Measurements from ENCODE around the gene ADH5. TPM values are rescaled to one million over a fixed set of nuclear protein-coding genes. Genes with fewer than 3 reads are reported as not detected.
A peak's percentile ranks its signal among the peaks of the same experiment; 100 is the strongest.

The ADH5 gene
- total RNA-seq, 1 experiment from 2014 or later = 110 TPM

GRCh38 chr4:99079625-99080295 lies 8.8 kb downstream of the ADH5 start:
- Mint-ChIP-seq H3K27ac (ENCODE audit: low read depth, unreplicated experiment) (peak overlapping the region; percentile 73), H3K27me3 (ENCODE audit: insufficient read depth, unreplicated experiment) (no peaks in the 10 kb centered on the region), H3K4me3 (ENCODE audit: unreplicated experiment) (no peak overlapping the region), H3K36me3 (ENCODE audit: insufficient read depth, unreplicated experiment) (peaks cover 98% of the 10 kb centered on the region), H3K4me1 (ENCODE audit: insufficient read depth, unreplicated experiment) (no peaks in the 10 kb centered on the region), H3K9me3 (ENCODE audit: unreplicated experiment) (no peaks in the 10 kb centered on the region)
- POLR2A ChIA-PET = interaction anchor here (0.6 to 2.3 kb wide), 4 partner anchors 9 to 379 kb away, joined by 3 to 21 read pairs (median 6); partner anchors contain the start of gene ADH5
- no TSS peak for BruUV-seq (replicated peaks)
- TF ChIP-seq CTCF (IDR thresholded peaks at IDR 0.05; ENCODE audit: unreplicated experiment) = no peak
- intact Hi-C loops (cut with micrococcal nuclease) = no loop called here
- CTCF ChIA-PET = interaction anchor here (1.0 to 1.5 kb wide), 2 partner anchors 85 to 384 kb away, joined by 3 read pairs; partner anchors contain the start of gene METAP1
- no peak for DNase-seq (ENCODE audit: unreplicated experiment)

- intact Hi-C loops (cut with micrococcal nuclease) = no loop called here
- no peak for TF ChIP-seq CTCF (IDR thresholded peaks at IDR 0.05; ENCODE audit: unreplicated experiment)
- H3K4me1 Mint-ChIP-seq (ENCODE audit: insufficient read depth, unreplicated experiment) = no peaks in the 10 kb centered on the region
- no TSS peak for BruUV-seq (replicated peaks)
- no peak overlapping the region for H3K4me3 Mint-ChIP-seq (ENCODE audit: unreplicated experiment)
- no peaks in the 10 kb centered on the region for H3K27me3 Mint-ChIP-seq (ENCODE audit: insufficient read depth, unreplicated experiment)
- no peak for DNase-seq (ENCODE audit: unreplicated experiment)
- POLR2A ChIA-PET = interaction anchor here (0.6 to 2.3 kb wide), 4 partner anchors 9 to 380 kb away, joined by 3 to 21 read pairs (median 6); partner anchors contain the start of gene ADH5
- peaks cover 98% of the 10 kb centered on the region for H3K36me3 Mint-ChIP-seq (ENCODE audit: insufficient read depth, unreplicated experiment)
- peak overlapping the region; percentile 73 for H3K27ac Mint-ChIP-seq (ENCODE audit: low read depth, unreplicated experiment)
- CTCF ChIA-PET = interaction anchor here (1.0 to 1.5 kb wide), 2 partner anchors 84 to 384 kb away, joined by 3 read pairs; partner anchors contain the start of gene METAP1
- H3K9me3 Mint-ChIP-seq (ENCODE audit: unreplicated experiment) = no peaks in the 10 kb centered on the region
Observed at GRCh38 chr4:99078931-99079624, 9.5 kb downstream of the ADH5 start.

- DNase-seq (ENCODE audit: unreplicated experiment) = no peak
- Mint-ChIP-seq H3K36me3 (ENCODE audit: insufficient read depth, unreplicated experiment) (peaks cover 98% of the 10 kb centered on the region), H3K27ac (ENCODE audit: low read depth, unreplicated experiment) (no peak overlapping the region), H3K27me3 (ENCODE audit: insufficient read depth, unreplicated experiment) (no peaks in the 10 kb centered on the region), H3K9me3 (ENCODE audit: unreplicated experiment) (no peaks in the 10 kb centered on the region), H3K4me1 (ENCODE audit: insufficient read depth, unreplicated experiment) (no peaks in the 10 kb centered on the region), H3K4me3 (ENCODE audit: unreplicated experiment) (no peak overlapping the region)
- POLR2A ChIA-PET = interaction anchor here (1.0 to 2.3 kb wide), 2 partner anchors 10 kb away, joined by 4 to 21 read pairs; partner anchors contain the start of gene ADH5
- BruUV-seq (replicated peaks) = no TSS peak
- CTCF ChIA-PET = no interaction called here
- no peak for TF ChIP-seq CTCF (IDR thresholded peaks at IDR 0.05; ENCODE audit: unreplicated experiment)
- intact Hi-C loops (cut with micrococcal nuclease) = no loop called here
Observed at GRCh38 chr4:99078336-99078735, 10.3 kb downstream of the ADH5 start.

GRCh38 chr4:99077177-99077576 lies 11.4 kb downstream of the ADH5 start:
- Mint-ChIP-seq H3K4me1 (ENCODE audit: insufficient read depth, unreplicated experiment) (no peaks in the 10 kb centered on the region), H3K27ac (ENCODE audit: low read depth, unreplicated experiment) (no peak overlapping the region), H3K36me3 (ENCODE audit: insufficient read depth, unreplicated experiment) (peaks cover 98% of the 10 kb centered on the region), H3K4me3 (ENCODE audit: unreplicated experiment) (no peak overlapping the region), H3K27me3 (ENCODE audit: insufficient read depth, unreplicated experiment) (no peaks in the 10 kb centered on the region), H3K9me3 (ENCODE audit: unreplicated experiment) (no peaks in the 10 kb centered on the region)
- ChIA-PET CTCF (no interaction called here), POLR2A (no interaction called here)
- BruUV-seq (replicated peaks) = no TSS peak
- DNase-seq (ENCODE audit: unreplicated experiment) = no peak
- no peak for TF ChIP-seq CTCF (IDR thresholded peaks at IDR 0.05; ENCODE audit: unreplicated experiment)
- intact Hi-C loops (cut with micrococcal nuclease) = no loop called here
